ENCODE data around the gene IL17RC.
"Not testable (repeated sequence)": the region's sequence is repeated elsewhere in the genome, so short reads cannot be mapped to it uniquely, and the experiment has no call there.

The IL17RC gene

GRCh38 chr3:9917820-9918219, 922 bp downstream of the IL17RC start:
- no peak for DNase-seq

DNA sequence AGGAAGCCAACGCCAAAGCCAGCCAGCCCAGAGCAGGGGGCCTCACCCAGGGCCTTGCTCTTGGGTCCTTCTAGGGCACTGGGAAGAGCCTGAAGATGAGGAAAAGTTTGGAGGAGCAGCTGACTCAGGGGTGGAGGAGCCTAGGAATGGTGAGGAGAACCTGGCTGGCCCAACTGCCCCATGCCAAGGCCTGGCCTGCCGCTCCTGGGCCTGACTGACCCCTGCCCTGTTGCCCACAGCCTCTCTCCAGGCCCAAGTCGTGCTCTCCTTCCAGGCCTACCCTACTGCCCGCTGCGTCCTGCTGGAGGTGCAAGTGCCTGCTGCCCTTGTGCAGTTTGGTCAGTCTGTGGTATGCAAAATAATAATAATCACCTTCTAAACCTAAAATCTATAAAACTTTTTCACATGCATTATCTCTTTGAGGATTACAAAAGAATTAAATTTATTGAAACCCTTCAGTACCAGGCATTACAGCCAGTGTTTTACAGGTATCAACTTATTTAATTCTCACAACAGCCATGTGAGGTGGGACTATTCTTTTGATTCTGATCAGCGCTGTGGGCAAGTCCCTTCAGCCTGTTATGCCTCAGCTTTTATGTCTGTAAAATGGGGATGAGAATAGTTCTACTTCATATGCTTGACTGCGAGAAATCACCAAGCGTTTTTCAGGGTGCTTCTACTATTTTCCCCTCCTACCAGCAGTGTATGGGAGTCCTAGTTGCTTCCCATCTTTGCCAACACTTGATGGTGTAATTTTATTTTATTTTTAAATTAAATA, 1.6 kb downstream of the IL17RC start:
- no peak for DNase-seq

GRCh38 chr3:9928158-9928557, 11.3 kb downstream of the IL17RC start:
- DNase-seq = no peak

DNA sequence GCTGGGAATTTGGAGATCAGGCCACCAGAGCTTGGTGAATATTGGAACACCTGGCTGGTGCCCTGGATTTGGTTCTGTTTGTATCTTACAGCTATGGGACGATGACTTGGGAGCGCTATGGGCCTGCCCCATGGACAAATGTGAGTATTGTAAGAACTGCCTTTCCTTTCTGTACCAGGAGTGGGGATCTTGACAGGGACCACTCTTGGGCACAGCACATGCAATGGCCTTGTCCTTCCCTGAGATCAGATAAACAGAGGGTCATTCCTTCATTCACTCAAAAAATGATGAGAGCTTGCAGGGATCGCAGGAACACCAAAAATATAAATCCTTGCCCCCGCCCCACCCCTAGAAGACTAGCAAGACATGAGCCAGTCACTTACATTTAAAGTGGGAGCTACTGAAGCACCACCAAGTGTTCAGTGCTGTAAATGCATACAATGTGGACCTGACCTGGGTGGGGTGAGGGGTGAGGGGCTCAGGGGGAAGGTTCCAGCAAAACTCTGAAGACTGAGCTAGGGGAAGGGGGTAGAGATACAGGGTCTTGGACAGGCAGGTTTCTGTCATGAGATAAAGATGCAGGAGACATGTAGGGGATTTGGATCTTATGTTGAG, 14.0 kb downstream of the IL17RC start:
- no peak for DNase-seq

DNA sequence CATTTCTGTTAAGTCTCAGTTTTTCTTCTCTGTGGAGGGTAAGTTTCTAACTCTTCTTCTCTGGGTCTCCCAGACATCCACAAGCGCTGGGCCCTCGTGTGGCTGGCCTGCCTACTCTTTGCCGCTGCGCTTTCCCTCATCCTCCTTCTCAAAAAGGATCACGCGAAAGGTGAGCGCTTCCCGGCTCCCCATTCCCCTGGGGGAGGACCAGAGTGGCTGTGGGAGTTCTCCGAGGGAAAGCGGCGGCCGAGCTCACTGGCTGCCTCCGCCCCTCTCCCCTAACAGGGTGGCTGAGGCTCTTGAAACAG, 15.6 kb downstream of the IL17RC start:
- no peak for DNase-seq

GRCh38 chr3:9932843-9933560, 16.1 kb downstream of the IL17RC start:
- DNase-seq = no peak

DNA sequence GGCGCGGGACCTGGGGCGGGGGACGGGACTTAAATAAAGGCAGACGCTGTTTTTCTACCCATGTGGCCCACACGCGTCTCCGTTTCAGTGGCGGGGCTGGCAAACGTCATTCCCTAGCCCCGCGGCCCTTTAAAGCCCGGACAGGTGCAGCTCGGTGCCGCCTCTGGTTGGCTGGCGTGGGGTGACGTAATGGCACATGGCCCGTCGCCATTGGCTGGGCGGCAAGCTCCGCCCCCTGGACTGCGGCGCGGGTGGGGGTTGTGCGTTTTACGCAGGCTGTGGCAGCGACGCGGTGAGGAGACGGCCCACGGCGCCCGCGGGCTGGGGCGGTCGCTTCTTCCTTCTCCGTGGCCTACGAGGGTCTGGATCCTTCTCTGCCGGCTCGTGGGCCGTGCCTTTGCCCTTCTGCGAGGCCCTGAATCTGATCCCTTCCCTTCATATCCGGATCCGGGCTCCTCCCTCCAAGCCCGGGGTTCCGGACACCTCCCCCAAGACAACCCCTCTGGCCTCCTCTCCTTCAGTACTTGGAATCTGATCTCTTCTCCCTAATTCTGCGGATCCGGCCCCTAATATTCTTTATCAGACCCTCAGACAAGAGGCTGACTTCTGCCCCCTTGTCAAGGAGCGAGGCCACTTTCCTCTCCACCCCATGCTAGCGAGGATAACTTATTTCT, 16.8 kb downstream of the IL17RC start, which contains the start of gene CRELD1:
TSS of gene CRELD1 (plus strand) at position 274 of the 674 bp plus-strand sequence. CDS start 605 bp downstream, outside the sequence.
- peak; percentile 41 for DNase-seq

DNA sequence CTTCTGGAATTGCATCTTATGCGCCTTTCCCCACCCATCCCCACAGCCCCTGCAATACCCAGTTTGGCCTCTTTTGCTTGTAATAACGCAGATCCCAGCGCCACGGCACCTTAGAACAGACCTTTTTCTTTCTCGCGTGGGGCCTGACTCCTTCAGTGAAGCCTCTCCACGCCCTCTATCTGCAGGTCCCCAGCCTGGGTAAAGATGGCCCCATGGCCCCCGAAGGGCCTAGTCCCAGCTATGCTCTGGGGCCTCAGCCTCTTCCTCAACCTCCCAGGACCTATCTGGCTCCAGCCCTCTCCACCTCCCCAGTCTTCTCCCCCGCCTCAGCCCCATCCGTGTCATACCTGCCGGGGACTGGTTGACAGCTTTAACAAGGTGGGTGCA, 17.3 kb downstream of the IL17RC start:
- no peak for DNase-seq

DNA sequence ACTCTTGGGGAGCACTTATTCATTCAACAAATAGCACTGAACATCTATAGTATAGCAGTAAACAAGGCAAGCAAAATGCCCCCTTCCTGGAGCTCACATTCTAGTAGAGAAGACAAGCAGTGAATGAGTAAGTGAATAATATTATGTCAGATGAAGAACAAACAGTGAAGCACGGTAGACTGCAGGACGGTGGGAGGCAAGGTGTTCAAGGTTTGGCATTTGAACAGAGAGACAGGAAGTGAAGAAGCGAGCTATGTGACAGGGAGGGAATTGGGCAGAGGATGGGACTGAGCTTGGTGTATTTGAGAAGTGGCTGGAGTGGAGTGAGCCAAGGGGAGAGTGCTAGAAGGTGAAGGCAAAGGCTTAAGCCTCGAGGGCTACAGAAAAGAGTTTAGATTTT, 18.1 kb downstream of the IL17RC start:
- no peak for DNase-seq

DNA sequence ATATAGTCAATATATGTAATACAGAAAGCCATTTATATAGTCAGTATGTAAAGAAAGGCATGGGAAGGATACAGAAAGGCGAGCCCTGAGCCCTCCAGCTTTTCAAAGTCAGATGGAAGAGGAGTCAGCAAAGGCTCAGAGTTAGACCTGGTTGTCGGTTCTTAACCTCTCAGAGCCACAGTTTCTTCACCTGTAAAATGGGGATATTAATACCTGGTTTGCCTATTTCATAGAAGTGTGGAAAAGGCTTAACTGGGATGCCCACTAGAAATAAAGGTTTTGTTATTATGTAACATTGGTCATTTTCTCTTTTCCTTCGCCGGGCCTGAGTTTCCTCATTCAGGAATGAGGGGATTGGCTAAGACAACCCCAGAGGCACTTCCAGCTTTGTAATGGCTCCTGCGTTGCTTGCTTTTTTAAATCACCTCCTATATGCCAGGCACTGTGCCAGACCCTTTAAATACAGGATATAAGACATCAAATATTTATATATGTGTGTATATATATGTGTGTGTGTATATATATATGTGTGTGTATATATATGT, 19.1 kb downstream of the IL17RC start:
- no peak for DNase-seq

DNA sequence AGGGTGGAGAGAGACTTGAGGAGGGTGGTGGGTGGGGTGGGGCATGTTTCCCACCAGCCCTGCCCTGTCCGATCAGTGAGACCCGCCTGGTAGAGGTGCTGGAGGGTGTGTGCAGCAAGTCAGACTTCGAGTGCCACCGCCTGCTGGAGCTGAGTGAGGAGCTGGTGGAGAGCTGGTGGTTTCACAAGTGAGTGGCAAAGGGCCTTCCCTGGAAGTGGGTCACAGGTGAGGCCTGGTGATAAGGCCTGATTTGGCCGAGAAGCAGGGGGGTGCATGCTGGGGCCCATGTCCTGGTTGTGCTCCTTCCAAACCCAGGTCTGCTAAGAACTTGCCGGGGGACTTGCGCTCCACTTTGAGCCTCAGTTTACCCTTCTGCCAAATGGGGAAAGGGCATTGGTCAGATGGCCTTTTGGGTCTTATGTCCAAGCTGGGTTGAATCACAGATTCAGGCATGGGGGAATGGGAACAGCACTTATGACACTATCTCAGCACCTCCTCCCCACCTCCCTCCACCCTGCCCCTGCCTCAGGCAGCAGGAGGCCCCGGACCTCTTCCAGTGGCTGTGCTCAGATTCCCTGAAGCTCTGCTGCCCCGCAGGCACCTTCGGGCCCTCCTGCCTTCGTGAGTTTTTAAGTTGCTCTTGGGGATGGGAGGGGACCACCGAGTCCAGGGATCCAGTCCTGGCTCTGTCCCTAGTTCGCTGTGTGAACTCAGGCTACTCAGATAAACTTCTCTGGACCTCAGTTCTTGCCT, 20.8 kb downstream of the IL17RC start:
- no peak for DNase-seq

DNA sequence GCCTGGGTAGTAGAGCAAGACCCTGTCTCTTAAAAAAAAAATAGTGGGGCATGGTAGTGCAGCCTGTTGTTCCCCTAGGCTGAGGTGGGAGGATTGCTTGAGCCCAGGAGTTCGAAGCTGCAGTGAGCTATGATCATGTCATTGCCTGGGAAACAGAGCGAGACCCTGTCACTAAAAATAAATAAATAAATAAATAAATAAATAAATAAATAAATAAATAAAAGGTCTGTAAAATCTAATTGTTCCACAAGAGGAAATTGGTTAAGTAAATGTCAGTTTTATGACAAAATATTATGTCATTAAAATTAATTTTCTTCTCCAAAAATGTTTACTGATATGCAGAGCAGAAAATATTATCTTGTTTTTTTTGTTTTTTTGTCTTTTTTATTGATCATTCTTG, 22.1 kb downstream of the IL17RC start:
- no peak for DNase-seq

- not testable (repeated sequence) for DNase-seq
These were observed 23.0 kb downstream of the IL17RC start for GRCh38 chr3:9939906-9940305.

- no peak for DNase-seq
These were observed 23.8 kb downstream of the IL17RC start for GRCh38 chr3:9940746-9941145.

DNA sequence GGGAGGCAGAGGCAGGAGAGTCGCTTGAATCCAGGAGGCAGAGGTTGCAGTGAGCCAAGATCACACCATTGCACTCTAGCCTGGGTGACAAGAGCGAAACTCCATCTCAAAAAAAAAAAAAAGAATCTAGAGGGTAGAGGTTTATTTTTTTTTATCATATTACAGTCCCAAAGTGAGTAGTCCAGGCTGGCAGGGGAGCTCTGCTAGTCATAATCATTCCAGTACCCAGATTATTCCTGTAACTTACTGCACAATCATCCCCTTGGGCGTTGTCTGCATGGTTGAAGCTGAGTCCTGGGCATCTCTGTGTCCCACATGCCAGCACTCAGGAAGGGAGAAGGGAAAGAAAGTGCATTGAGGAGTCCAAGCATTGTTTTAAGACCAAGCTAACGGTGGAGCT, 25.3 kb downstream of the IL17RC start:
- no peak for DNase-seq

- DNase-seq = no peak
These were observed 26.2 kb downstream of the IL17RC start for GRCh38 chr3:9942934-9943690.

DNA sequence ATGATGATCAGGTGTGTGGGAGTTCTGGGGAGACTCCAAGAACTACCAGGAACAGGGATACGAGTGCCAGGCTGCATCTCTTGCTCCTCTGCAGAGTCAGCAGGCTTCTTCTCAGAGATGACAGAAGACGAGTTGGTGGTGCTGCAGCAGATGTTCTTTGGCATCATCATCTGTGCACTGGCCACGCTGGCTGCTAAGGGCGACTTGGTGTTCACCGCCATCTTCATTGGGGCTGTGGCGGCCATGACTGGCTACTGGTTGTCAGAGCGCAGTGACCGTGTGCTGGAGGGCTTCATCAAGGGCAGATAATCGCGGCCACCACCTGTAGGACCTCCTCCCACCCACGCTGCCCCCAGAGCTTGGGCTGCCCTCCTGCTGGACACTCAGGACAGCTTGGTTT, 27.4 kb downstream of the IL17RC start:
- no peak for DNase-seq

DNA sequence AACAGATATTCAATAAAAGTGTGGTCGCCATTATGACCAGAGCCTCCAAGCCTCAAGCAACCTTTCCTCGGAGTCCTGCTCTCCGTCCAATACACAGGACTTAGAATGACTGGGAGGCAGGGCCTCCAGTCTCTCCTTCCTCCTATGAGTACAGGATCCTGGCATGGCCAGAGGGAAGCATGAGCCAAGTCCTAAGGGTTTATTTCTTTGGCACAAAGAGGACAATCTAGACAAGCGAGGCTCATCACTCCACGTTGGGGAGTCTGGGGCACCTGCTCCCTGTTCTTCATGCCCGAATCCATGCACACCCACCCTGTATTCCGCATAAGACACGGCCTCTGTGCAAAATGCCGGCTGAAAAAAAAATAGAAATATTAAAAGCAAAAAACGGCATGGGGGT, 28.5 kb downstream of the IL17RC start:
- DNase-seq = no peak

DNA sequence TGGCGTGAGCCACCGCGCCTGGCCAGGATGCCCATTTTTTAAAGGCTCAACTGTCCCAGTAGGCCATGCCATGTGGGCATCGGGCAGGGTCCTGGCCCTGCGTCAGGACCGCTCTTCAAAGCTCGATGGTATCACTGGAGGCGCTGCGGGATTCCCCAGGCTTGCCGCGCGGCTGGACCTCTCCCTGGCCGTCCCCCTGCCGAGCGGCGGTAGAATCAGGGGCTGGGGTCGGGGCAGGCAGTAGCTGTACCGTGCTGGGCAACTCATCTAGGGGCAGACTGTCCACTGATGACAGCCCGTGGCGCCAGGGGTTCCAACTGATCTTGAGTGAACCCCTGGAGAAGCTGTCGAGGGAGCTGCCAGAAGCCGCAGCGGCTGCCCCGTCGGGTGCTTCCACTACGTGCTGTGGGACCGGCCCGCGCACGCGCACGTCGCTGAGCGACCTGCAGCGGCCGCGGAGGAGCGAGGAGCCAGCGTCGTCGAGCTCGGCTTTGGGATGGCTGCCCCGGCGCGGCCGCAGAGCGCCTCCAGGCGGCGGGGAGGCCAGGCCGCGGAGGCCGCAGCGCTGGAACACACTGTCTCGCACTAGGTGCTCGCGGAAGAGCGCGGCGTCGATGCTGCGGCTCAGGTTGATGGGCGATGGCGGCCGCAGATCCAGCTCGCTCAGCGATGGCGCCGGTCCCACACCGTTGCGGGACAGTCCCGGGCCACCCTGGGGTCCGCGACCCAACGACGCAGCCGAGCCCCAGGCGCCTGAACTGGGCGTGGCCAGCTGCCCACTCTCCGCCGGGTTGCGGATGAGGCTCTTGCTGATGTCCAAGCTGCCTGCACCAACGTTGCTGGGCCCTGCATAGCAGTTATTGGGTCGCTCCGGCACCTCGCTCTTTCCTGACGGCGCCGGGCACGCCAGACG, 29.5 kb downstream of the IL17RC start:
- no peak for DNase-seq
